HL-60 (cell line): ENCODE results near the gene SDK1.

Experiments used
- DNase-seq, 2 experiments: peaks; one replicate each; pipeline ENCODE4 v3.0.0-alpha.2; 2010 to 2020; ENCODE audit warnings: low read depth in 1 of 2, low spot score in 1 of 2
- H3K27ac ChIP-seq: fragments of 250-450 bp; sonication (Bioruptor Pico); replicated peaks from 2 replicates; pipeline ENCODE4 v1.5.1; 2020; ENCODE audit warnings: mild to moderate bottlenecking, moderate library complexity
- H3K27me3 ChIP-seq: fragments of 250-450 bp; sonication (Bioruptor Pico); 2 replicates; pipeline ENCODE4 v1.5.1; 2021; ENCODE audit warnings: mild to moderate bottlenecking, moderate library complexity; ENCODE audit not compliant: insufficient read depth, poor library complexity, severe bottlenecking
- H3K4me3 ChIP-seq: replicated peaks from 2 replicates; pipeline ENCODE4 v1.5.1; 2011; ENCODE audit warnings: mild to moderate bottlenecking, control low read depth, low read length; ENCODE audit not compliant: insufficient read depth
- CTCF ChIP-seq: IDR thresholded peaks from one replicate; pipeline ENCODE4 v1.5.1; 2011; ENCODE audit warnings: low read length, control low read depth, inconsistent platforms; ENCODE audit not compliant: insufficient read depth
- GABPA ChIP-seq: IDR thresholded peaks from 2 replicates; pipeline ENCODE4 v1.6.1; 2012; ENCODE audit warnings: low read depth
- POLR2AphosphoS5 ChIP-seq: IDR thresholded peaks from 2 replicates; pipeline ENCODE4 v1.6.1; 2012; ENCODE audit warnings: low read depth
- SPI1 ChIP-seq: IDR thresholded peaks from 2 replicates; pipeline ENCODE4 v1.6.1; 2012; ENCODE audit warnings: low read depth, mild to moderate bottlenecking, borderline replicate concordance
- TF ChIP-seq, protein P1 (sequence below): IDR thresholded peaks from 2 replicates; pipeline ENCODE4 v1.6.1; 2012; ENCODE audit warnings: low read depth; ENCODE audit not compliant: insufficient replicate concordance

The SDK1 gene

GRCh38 chr7:4265676-4266075 lies 964.6 kb downstream of the SDK1 start:
- Histone ChIP-seq H3K27me3 (no peaks in the 10 kb centered on the region), H3K4me3 (no peak overlapping the region), H3K27ac (no peak overlapping the region)
- TF ChIP-seq SPI1 (no peak), CTCF (no peak)
- TF ChIP-seq, protein P1, sequence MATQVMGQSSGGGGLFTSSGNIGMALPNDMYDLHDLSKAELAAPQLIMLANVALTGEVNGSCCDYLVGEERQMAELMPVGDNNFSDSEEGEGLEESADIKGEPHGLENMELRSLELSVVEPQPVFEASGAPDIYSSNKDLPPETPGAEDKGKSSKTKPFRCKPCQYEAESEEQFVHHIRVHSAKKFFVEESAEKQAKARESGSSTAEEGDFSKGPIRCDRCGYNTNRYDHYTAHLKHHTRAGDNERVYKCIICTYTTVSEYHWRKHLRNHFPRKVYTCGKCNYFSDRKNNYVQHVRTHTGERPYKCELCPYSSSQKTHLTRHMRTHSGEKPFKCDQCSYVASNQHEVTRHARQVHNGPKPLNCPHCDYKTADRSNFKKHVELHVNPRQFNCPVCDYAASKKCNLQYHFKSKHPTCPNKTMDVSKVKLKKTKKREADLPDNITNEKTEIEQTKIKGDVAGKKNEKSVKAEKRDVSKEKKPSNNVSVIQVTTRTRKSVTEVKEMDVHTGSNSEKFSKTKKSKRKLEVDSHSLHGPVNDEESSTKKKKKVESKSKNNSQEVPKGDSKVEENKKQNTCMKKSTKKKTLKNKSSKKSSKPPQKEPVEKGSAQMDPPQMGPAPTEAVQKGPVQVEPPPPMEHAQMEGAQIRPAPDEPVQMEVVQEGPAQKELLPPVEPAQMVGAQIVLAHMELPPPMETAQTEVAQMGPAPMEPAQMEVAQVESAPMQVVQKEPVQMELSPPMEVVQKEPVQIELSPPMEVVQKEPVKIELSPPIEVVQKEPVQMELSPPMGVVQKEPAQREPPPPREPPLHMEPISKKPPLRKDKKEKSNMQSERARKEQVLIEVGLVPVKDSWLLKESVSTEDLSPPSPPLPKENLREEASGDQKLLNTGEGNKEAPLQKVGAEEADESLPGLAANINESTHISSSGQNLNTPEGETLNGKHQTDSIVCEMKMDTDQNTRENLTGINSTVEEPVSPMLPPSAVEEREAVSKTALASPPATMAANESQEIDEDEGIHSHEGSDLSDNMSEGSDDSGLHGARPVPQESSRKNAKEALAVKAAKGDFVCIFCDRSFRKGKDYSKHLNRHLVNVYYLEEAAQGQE: no peak
- no peak for DNase-seq

- no peak for DNase-seq
- no peak for TF ChIP-seq SPI1
- TF ChIP-seq POLR2AphosphoS5: no peak
- TF ChIP-seq GABPA: no peak
- TF ChIP-seq, protein P1: no peak
- TF ChIP-seq CTCF: no peak
Measured at GRCh38 chr7:4266270-4267040, 965.4 kb downstream of the SDK1 start.

DNA sequence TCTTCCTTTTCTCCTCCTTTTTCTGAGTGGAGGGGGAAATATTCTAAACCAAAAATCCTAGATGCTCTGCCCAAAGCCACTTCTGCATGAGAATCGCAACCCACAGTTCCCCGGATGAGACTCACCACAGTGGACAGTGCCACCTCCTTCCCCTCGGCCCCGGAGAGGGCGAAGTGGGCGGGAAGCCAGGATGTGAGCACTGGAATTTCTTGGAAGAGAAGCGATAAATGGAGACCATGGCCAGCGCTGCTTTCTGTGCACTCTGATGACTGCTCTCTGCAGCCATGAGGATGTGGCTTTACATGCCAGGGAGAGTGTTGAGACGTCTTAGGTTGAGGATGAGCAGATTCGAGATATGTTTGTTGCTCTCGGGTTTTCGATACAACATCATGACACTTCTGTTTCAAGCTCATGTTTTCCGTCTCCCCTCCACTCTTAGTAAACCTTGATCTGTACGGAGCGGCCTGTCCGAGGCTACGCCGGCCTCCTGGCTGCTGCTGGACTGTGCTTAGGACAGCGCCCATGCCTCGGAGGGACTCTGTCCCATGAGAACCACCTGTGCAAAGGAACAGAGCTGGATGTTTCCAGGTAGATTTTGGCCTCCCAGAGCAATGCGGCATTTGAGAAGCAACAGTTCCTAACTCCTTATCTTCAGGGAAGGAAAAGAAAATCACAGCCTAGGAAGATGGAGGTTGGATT lies 966.4 kb downstream of the SDK1 start:
- H3K27me3 ChIP-seq: no peaks in the 10 kb centered on the region
- H3K4me3 ChIP-seq: no peak overlapping the region
- H3K27ac ChIP-seq: no peak overlapping the region
- DNase-seq: no peak
- TF ChIP-seq SPI1: no peak
- TF ChIP-seq POLR2AphosphoS5: no peak
- TF ChIP-seq GABPA: no peak
- TF ChIP-seq, protein P1: no peak
- TF ChIP-seq CTCF: no peak

More at GRCh38 chr7:4266270-4267040, 965.4 kb downstream of the SDK1 start:
- H3K27me3 ChIP-seq: no peaks in the 10 kb centered on the region
- no peak overlapping the region for H3K27ac ChIP-seq
- H3K4me3 ChIP-seq: no peak overlapping the region
